Gastrocnemius medialis (tissue), 4 donors: Measurements from ENCODE around the gene LRP4.

Experiments used
- CTCF ChIP-seq, 5 experiments: fragments of 450-650 bp in 3 of 5; fragments of 200-600 bp in 2 of 5; sonication (generic) in 2 of 5; IDR thresholded peaks in 4 of 5; conservative IDR thresholded peaks in 1 of 5; 1 replicate in 4 of 5; 2 replicates in 1 of 5; pipeline ENCODE4 v1.5.1; 2016 to 2019; ENCODE audit warnings: antibody characterized with exemption in 5 of 5, mild to moderate bottlenecking in 3 of 5, moderate library complexity in 3 of 5
- POLR2A ChIP-seq, 2 donors: fragments of 450-650 bp; IDR thresholded peaks; one replicate each; pipeline ENCODE4 v1.6.1; 2017; ENCODE audit warnings: antibody characterized with exemption in 2 of 2, mild to moderate bottlenecking in 2 of 2, moderate library complexity in 2 of 2

DNA sequence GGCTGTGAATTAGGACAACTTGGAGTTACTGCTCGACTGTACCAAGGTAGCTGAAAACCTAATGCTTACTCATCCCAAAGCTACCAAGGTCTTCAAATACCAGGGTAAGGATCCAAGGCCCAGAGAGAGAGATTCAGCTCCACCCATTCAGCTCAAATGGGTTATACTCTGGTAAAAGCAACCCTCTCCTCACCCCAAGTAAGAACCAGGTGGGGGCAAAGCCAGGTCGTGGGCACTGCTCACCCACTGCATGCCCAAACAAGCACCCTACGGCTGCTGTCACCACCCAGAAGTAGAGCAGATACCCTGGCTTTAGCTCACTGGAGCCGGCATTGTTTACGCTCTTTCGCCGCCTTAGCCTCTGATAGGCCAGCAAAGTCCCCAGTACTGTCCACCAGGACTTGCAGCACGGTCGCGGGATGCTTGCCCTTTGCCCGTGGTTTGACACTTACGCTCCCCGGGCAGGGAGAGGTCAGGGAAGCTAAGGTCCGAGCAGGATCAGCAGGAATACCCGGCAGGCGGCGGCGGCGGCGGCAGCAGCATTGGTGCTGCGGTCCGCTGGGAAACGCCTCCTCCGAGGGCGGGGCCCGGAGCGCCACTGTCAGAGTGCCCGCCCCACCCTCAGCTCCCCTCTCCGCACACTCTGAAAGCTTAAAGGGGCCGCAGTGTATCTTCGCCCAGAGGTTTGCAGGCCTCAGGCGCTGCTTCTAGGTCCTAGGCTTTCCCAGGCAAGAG is 91.9 kb downstream of the LRP4 start:
- TF ChIP-seq CTCF (IDR thresholded peaks at IDR 0.05 in 4 of 5, conservative IDR thresholded peaks at IDR 0.05 in 1 of 5): peak in 2 of 5 experiments; percentile 39
- TF ChIP-seq POLR2A (IDR thresholded peaks at IDR 0.05): peak; percentile 41 to 71
